GM19043 (cell line): ENCODE data around the gene DOK3.
A peak's percentile ranks its signal among the peaks of the same experiment; 100 is the strongest.

Source experiments
- ATAC-seq: cut with Tn5 transposase; IDR thresholded peaks from one replicate; pipeline ENCODE4 v1.9.1; 2021; ENCODE audit warnings: low read depth; ENCODE audit not compliant: unreplicated experiment

Gene DOK3

GRCh38 chr5:177516601-177517568, 7.3 kb upstream of the DOK3 start, which contains the start of gene DDX41:
Gene DDX41, minus strand, starts transcription at chr5:177516961. Its CDS starts 16 bp downstream, at chr5:177516945.
- ATAC-seq: peak; percentile 81

- no peak for ATAC-seq
Observed at GRCh38 chr5:177515580-177515979, 6.0 kb upstream of the DOK3 start.

GRCh38 chr5:177514541-177514940, 4.9 kb upstream of the DOK3 start:
- no peak for ATAC-seq

- ATAC-seq: no peak
Observed at GRCh38 chr5:177513500-177513899, 3.9 kb upstream of the DOK3 start.

- ATAC-seq: no peak
Observed at GRCh38 chr5:177512736-177513380, 3.2 kb upstream of the DOK3 start.

- ATAC-seq: no peak
Observed at GRCh38 chr5:177511796-177512675, 2.4 kb upstream of the DOK3 start.

- ATAC-seq: no peak
Observed at GRCh38 chr5:177511181-177511580, 1.6 kb upstream of the DOK3 start.

GRCh38 chr5:177510567-177511053, 984 bp upstream of the DOK3 start:
- ATAC-seq: peak; percentile 35

GRCh38 chr5:177509991-177510566, 453 bp upstream of the DOK3 start:
- ATAC-seq: peak; percentile 41

- no peak for ATAC-seq
Observed at GRCh38 chr5:177508837-177509236, 789 bp downstream of the DOK3 start.

GRCh38 chr5:177508221-177508611, 1.4 kb downstream of the DOK3 start:
- ATAC-seq: no peak

- no peak for ATAC-seq
Observed at GRCh38 chr5:177507596-177508220, 1.9 kb downstream of the DOK3 start.

GRCh38 chr5:177507165-177507564, 2.5 kb downstream of the DOK3 start:
- no peak for ATAC-seq

- no peak for ATAC-seq
Observed at GRCh38 chr5:177505075-177505474, 4.6 kb downstream of the DOK3 start.

- no peak for ATAC-seq
Observed at GRCh38 chr5:177504086-177505056, 5.3 kb downstream of the DOK3 start.

- no peak for ATAC-seq
Observed at GRCh38 chr5:177503351-177504085, 6.1 kb downstream of the DOK3 start.

GRCh38 chr5:177502886-177503285, 6.7 kb downstream of the DOK3 start:
- ATAC-seq: no peak
